NCI-H2081 (cell line): Measurements from ENCODE around the gene MTFR1L.

Source experiments
- DNase-seq, 2 experiments: peaks; one replicate each; lab custom pipeline; 2025; lab: John Stamatoyannopoulos, UW

The MTFR1L gene

GRCh38 chr1:25790472-25790871 is 29.3 kb upstream of the MTFR1L start:
- no peak for DNase-seq

GRCh38 chr1:25792115-25792514 is 27.6 kb upstream of the MTFR1L start:
- no peak for DNase-seq

GRCh38 chr1:25793585-25794170 is 26.1 kb upstream of the MTFR1L start:
- no peak for DNase-seq

- no peak for DNase-seq
Measured at GRCh38 chr1:25794325-25794724, 25.4 kb upstream of the MTFR1L start.

GRCh38 chr1:25795211-25795610 is 24.5 kb upstream of the MTFR1L start:
- DNase-seq: no peak

GRCh38 chr1:25795946-25796810 is 23.6 kb upstream of the MTFR1L start:
- peak; percentile 82 to 94 for DNase-seq

GRCh38 chr1:25796811-25797458 is 22.8 kb upstream of the MTFR1L start:
- DNase-seq: peak; percentile 88 to 94

GRCh38 chr1:25797939-25798338 is 21.8 kb upstream of the MTFR1L start:
- DNase-seq: no peak

- DNase-seq: no peak
Measured at GRCh38 chr1:25798666-25799351, 20.9 kb upstream of the MTFR1L start.

- no peak for DNase-seq
Measured at GRCh38 chr1:25799352-25799934, 20.3 kb upstream of the MTFR1L start.

GRCh38 chr1:25799935-25800702 is 19.6 kb upstream of the MTFR1L start, which contains the start of gene SELENON:
TSS of gene SELENON (plus strand) at chr1:25800193. CDS start at chr1:25800231, 38 bp downstream.
- DNase-seq: peak; percentile 14 to 51

- no peak for DNase-seq
Measured at GRCh38 chr1:25800703-25801377, 18.9 kb upstream of the MTFR1L start.

GRCh38 chr1:25802915-25803314 is 16.8 kb upstream of the MTFR1L start:
- no peak for DNase-seq

GRCh38 chr1:25803368-25803767 is 16.4 kb upstream of the MTFR1L start:
- DNase-seq: no peak

GRCh38 chr1:25804244-25804963 is 15.3 kb upstream of the MTFR1L start:
- no peak for DNase-seq

GRCh38 chr1:25804964-25805862 is 14.5 kb upstream of the MTFR1L start:
- no peak for DNase-seq

GRCh38 chr1:25805863-25806225 is 13.9 kb upstream of the MTFR1L start:
- DNase-seq: no peak

GRCh38 chr1:25806418-25806817 is 13.3 kb upstream of the MTFR1L start:
- DNase-seq: no peak
